ENCODE measurements around the gene LHPP.
"Not testable (repeated sequence)": the region's sequence is repeated elsewhere in the genome, so short reads cannot be mapped to it uniquely, and the experiment has no call there.

The LHPP gene, protein sequence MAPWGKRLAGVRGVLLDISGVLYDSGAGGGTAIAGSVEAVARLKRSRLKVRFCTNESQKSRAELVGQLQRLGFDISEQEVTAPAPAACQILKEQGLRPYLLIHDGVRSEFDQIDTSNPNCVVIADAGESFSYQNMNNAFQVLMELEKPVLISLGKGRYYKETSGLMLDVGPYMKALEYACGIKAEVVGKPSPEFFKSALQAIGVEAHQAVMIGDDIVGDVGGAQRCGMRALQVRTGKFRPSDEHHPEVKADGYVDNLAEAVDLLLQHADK

DNA sequence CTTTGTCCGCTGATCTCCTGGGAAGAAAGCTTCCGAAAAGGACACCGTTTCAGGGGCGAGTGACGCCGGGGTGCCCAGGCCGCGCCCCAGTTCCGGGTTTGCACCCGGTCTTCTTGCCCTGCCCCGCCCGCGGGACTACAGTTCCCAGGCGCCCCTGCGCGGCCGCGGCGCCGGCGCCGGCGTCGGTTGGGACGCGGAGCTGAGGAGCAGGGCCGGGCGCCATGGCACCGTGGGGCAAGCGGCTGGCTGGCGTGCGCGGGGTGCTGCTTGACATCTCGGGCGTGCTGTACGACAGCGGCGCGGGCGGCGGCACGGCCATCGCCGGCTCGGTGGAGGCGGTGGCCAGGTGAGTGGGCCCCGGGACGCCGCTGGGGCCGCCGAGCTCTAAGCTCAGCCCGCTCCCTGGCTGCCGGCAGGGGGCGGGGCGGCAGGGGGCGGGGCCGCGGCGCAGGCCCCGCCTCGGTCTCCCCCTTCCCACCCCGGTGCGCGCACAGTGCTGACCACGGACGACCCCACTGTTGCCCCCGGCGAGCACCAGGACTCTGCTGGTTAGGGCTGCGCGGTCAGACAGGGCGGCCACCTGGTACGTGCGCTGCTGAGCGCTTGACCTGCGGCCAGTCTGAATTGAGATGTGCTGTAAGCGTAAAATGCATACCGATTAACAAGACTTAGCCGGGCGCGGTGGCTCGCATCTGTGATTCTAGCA, at the start of gene LHPP:
LHPP (plus strand) TSS at position 182 of the 706 bp plus-strand sequence; CDS start at position 222, 40 bp downstream.
- no peak for DNase-seq

DNA sequence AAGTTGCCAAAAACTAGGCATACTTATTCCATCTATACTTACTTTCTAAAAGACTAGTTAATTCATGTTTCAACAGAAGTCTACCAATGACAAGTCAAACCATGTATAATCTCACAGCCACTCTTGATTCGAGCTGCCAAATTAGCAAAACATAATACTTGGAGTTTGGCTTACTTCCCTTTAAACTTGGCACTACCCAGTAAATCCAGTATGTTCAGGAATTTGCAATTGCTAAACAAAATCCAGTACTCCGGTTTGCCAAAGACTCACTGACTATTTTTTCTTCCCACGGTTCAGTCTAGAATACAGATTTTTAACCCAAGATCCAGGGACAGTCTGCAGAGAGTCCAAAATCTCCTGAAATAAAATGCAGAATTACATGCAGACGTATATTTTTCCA, 47.5 kb upstream of the LHPP start:
- DNase-seq: no peak

DNA sequence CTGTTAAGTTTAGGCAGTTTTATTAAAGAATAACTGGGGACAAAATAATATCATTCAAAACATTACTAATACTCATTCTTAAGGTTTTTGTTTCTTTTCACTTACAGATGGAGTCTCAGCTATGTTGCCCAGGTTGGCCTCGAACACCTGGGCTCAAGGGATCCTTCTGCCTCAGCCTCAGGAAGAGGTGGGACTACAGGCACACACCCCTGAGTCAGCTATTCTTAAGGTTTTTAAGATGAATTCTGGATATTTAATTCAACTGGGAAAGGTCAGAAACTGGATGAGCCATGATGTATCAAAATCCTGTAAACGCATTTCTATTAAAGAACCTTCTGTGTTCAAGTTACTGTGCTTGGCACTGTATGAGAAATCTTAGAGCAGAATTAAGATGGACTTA, 46.4 kb upstream of the LHPP start:
- DNase-seq: no peak

DNA sequence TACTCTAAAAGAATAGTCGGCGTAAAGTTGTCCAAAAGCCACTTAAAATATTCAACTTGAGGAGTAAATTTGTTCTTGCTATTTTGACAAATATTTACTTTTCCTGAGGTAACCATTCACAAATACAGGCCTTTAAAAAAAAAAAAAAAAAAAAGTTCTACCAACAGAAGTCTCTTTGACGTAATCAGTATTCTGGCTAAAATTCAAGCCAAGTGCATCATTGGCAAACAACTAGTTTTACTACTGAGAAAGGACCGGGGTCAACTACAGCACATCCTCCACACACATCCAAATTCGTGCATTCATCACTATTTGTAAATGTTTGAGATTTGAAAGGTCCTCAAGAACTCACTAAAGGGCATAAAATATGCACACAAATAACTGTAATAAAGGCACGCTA, 44.9 kb upstream of the LHPP start:
- no peak for DNase-seq

DNA sequence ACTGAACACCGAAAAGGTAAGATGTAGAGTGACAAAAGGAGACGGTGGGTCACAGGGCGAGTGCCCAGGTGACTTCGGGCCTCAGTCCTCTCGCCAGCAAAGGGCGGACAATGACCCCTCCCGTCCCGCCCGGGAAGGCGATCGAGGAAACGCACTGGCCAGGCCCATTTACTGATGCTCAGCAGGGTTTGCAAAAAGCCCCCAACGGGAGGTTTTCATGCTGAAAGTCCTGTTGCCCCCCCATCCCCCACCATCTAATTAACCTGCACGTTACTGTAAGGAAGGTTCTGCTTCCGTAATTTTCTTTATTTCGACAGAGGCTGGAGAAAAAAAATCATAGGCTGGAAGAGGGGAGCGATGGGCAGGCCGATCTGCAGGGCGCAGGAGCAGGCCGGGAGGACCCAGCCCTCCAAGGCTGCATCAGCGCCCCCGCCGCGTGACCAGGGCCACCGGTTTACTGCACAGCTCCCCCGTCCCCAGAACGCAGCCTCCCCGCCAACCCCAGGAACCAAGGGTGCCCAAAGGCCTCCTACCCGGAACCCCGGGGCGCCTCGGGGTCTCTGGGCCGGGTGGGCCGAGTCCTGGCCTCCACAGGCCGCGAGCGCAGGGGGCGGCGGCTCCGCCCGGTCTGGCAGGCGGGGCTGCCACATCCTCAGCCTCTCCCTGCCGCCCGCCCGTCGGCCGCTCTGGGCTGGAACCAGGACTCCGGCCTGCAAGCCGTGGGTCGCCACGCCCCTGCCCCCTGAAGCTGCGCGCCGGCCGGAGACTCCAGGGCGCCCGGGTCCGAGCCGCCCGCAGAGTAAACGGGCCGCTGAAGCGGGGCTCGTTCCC, 43.5 kb upstream of the LHPP start:
- DNase-seq: no peak

DNA sequence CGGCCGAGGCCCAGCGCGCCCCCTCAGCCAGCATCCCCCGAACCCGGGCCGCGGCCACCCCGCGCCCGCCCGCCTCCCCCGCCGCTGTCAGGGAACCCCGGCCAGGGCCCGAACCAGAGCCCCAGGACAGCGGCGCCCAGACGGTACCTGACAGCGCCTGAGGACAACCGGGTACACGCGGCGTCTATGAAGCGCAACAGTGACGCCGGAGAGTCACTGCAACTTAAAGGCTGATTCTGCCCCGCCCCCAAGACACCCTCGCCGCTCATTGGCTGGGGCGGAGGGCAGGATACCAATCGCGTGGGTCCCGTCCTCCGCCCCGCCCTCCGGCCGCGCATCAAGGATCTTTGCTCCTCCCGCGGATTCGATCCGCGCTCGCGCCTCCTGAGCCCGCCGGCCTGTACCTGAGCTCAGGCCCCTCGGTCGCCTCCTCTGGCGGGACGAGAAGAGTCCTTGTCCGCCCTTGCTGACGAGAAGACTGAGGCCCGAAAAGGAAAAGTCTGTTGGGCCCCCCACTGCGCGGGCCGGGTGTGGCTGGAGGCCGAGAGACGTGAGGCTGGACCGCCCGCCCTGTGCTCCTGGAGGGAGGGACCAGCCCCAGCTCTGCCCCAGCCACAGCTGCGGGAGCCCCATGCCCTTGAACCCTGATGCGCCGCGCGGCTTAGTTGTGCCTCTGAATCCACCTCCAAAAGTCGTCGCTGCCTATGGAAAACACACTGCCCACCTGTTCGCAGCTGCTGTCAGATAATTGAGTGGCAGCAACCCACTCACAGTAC, 42.7 kb upstream of the LHPP start, which contains the start of gene OAT:
OAT (minus strand) TSS at position 198 of the 776 bp plus-strand sequence. CDS start 6,752 bp downstream, outside the sequence.
- peak; percentile 38 for DNase-seq

DNA sequence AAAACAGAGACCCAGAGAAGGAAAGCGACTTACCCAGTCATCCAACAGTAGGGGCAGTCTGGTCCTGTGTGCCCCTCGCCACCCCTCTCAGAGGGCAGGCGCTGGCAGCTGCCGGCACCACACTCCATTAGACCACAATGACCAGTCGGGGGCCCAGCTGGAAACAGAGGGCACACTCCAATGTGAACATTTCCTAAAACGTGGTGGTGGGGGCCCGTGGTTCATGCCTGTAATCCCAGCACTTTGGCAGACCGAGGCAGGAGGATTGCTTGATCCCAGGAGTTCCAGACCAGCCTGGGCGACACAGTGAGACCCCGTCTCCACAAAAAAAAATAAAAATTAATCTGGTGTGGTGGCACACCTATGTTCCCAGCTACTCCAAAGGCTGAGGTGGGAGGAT, 42.0 kb upstream of the LHPP start:
- DNase-seq: no peak

DNA sequence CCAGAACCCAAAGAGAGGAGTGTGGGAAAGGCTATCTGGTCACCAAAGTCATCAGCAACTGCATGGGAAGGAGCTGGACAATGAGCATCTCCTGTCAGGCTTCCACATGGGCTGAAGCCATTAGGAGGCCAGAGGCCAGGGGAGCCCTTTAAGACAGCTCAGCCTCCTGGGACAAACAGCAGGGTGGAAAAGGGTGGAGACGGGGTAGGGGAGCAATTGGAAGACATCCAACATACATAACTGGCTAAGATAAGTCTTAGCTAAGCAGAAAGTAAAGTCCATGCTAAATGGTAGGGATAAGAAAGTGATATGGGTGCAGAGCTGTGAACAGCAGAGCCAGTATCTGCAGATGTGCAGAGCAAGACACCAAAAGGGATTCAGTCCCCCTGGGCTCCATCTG, 41.4 kb upstream of the LHPP start:
- no peak for DNase-seq

DNA sequence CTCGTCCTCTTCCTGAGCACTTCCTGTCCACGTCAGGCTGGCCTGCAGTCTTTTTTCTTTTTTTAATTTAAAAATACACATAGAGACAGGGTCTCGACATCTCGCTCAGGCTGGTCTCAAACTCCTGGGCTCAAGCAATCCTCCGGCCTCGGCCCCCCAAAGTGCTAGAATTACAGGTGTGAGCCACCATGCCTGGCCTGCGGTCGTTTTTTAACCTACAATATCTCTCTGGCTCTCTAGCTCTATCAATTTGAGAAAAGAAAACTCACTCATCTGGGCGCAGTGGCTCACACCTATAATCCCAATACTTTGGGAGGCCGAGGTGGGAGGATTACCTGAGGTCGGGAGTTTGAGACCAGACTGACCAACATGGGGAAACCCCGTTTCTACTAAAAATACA, 38.9 kb upstream of the LHPP start:
- DNase-seq: no peak

DNA sequence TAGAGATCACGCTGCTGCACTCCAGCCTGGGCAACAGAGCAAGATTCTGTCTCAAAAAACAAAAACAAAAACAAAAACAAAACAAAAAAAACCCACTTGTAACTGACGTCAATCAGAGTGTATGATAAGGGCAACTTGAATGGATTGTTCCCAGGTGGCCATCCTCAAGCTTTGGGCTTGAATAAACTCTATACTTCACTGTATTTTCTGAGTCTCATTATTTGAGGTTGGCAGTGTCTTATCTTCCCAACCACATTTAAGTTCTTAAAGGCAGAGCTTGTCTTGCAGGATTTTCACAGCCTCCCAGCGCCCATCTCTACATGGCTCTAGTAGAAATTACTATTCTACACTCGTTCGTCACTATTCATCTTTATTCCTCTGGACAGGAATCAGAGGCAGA, 37.8 kb upstream of the LHPP start:
- no peak for DNase-seq

DNA sequence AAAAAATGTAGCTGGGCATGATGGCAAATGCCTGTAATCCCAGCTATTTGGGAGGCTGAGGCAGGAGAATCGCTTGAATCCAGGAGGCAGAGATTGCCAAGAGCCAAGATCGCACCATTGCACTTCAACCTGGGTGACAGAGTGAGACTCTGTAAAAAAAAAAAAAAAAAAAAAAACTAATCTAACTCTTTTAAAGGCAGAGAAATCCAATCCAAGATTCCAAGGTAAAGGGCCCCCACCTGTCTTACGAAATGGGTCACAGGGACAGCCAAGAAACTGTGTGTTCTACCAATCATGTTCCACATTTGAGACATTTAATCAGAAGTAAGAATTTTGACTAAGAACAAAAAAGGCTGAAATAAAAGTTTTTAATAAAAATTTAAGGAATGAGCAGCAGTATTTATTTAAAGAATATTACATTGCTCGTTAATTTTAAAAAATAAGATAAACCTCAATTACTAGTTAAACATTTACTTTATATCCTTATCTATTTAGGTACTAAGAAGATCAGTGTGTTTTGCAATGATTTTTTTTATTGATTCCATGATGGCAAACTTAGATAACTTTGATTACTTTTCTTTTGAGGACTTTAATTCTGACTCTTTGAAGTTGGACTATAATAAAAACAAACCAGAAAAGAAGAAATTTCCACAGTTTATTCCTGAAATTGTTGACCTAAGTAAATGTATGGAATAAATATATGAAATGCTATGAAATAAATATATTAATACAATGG, 36.2 kb upstream of the LHPP start:
- no peak for DNase-seq

DNA sequence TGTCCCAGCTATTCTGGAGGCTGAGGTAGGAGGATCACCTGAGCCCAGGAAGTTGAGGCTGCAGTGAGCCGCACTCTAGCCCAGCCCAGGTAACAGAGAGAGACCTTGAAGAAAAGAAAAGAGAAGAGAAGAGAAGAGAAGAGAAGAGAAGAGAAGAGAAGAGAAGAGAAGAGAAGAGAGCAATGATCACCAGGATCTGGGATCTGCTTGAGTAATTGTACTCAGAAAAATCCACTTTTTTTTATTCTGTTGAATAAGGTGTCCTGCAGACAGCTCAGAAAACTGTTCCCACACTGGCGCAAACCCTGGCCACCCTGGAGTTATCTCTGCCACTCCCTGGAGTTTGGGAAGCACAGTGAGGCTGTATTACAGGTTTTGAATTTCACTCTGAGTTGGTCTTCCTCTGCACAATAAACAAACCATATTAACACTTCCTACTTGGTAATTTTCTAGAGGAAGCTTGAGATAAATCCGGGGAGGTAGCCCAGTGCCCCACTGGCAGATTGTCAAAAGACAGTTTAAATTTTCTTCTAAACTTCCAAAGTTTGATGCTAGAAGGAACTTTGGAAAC, 33.3 kb upstream of the LHPP start:
- no peak for DNase-seq

DNA sequence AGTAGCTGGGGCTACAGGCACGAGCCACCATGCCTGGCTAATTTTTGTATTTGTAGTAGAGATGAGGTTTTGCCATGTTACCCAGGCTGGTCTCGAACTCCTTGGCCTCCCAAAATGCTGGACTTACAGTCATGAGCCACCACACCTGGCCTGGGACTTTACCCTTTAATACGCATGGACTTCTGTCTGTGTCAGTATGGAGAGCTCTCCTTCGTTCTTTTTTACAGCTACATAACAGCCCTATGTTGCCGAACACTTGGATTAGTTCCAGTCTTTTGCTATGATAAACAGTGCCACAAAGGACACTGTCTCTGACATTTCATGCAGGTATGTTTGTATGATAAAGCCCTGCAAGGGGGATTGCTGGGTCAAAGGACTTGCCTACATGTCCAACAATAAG, 32.0 kb upstream of the LHPP start:
- no peak for DNase-seq

DNA sequence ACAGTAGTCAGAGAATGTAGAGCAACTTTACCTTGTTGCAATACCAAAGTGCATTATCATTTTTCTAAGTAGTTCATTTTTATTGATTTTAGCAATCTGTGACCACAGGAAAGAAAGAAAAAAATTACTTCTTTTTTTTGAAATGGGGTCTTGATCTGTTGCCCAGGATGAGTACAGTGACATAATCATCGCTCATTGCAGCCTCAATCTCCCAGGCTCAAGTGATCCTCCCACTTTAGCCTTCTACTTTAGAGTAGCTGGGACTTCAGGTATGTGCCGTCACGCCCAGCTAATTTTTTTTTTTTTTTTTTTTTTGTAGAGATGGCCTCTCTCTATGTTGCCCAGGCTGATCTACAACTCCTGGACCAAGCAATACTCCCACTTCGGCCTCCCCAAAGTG, 31.5 kb upstream of the LHPP start:
- DNase-seq: no peak

DNA sequence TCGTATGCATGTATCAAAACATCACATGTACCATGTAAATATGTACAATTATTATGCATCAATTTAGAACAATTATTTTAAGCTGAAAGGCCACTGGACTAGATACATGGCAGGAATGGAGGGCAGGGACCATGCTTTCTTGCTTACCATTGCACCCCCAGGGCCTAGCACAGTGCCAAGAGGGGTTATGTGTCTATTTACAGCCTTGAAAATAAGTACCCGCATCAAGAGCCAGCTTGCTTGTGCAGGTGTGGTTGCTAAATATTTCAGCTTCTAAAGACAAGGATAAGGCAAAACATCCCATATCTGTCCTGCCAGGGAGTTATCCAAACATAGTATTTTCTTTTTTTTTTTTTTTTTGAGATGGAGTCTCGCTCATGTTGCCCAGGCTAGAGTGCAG, 28.2 kb upstream of the LHPP start:
- no peak for DNase-seq

DNA sequence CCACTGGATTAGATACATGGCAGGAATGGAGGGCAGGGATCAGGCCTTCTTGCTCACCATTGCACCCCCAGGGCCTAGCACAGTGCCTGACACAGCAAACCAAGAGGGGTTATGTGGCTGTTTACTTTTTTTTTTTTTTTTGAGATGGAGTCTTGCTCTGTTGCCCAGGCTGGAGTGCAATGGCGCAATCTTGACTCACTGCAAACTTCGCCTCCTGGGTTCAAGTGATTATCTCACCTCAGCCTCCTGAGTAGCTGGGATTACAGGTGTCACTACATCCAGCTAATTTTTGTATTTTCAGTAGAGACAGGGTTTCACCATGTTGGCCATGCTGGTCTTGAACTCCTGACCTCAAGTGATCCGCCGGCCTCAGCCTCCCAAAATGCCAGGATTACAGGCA, 25.9 kb upstream of the LHPP start:
- not testable (repeated sequence) for DNase-seq

DNA sequence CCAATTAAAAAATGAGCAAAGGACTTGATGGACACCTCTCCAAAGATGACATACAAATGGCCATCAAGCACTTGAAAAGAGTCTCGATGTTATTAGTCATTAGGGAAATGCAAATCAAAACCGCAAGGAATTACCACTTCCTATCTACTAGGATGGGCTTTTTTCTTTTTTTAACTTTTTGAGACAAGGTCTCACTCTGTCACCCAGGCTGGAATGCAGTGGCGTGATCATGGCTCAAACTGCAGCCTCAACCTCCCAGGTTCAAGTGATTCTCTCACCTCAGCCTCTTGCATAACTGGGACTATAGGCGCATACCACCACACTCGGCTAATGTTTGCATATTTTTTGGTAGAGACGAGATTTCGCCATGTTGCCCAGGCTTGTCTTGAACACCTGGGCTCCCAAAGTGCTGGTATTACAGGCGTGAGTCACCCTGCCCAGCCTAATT, 25.4 kb upstream of the LHPP start:
- no peak for DNase-seq

DNA sequence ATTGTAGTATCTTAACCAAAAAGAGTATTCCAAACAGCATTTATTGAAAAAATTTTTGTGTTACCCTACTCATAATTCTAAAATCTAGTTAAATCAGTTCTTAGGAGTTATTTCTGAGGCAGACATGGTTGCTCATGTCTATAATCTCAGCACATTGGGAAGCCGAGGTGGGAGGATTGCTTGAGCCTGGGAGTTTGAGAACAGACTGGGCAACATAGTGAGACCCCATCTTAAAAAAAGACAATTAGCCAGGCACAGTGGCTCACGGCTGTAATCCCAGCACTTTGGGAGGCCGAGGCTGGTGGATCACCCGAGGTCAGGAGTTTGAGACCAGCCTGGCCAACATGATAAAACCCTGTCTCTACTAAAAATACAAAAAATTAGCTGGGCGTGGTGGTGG, 19.9 kb upstream of the LHPP start:
- not testable (repeated sequence) for DNase-seq

DNA sequence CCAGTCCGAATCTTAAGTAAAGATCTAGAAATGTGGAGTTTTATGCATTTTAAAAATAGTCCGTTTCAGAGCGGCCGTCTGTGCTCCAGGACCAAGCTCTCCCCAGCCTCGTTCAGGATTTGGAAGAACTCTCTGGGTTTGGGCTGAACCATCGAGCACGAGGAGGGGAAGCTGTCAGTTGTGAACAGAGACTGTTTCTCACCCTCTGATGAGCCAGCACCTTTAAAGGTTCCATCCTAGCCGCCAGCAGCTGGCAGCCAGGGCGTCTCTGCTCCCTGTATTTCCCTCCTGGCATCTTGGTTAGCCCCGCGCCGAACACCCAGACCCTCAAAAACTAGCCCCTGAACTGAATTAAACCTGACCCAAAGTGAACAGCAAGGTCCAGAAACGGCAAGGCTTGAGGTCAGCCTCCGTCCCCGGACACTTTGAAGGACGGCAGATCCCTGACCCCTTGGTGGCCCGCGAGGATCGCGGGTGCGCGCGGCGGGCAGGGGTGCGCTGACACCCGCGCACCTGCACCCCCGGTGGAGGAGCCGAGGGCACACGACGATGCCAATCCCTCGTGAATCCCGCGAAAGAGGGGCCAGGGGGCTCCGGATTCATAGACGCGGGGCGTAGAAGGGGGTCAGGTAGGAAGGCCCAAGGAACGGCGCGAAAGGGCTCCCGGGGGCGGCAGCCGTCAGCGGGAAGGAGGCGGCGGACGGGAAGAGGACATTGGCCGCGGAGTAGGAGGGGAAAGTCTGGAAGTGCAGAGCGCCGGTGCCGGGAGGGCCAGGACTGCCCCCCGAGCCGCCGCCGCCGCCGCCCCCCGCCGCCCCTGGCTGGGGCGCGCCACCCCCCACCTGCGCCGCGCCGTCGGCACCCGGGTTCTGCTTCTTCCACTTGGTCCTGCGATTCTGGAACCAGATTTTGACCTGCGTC, 14.5 kb upstream of the LHPP start:
- DNase-seq: no peak

DNA sequence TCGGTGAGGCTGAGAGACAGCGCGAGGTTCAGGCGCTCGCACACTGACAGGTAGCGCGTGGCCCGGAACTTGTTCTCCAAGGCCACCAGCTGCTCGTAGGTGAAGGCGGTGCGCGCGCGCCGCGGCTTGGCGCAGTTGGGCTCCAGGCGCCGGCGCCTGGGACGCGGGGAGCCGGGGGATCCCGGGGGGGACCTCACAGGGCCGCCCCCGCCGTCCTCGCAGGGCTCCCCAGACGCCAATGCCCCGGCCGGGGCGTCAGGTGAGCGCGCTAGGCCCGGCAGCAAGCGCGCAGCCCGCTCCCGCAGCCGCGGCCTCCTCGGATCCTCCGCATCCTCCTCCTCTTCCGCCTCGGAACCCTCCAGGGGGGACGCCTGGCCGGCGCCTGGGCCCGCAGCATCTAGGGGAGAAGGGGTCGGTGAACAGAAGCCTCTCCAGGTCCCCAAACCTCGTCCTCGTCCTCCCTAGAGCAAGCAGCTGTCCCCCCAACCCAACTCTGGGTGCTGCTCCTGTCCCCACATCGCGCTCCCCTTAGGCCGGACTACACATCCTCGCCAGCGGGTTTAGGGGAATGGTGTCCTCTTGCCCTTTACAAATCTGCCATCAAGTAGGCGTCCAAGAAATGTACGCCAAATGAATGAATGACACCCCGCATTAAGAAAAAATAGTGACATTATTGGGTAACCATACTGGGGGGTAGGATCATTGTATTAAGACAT, 13.7 kb upstream of the LHPP start:
- DNase-seq: no peak
